GM13977 (cell line): ENCODE results near the gene DNAJC3.
"Not testable (repeated sequence)": the region's sequence is repeated elsewhere in the genome, so short reads cannot be mapped to it uniquely, and the experiment has no call there.

ENCODE experiments used
- DNase-seq: peaks from one replicate; pipeline ENCODE4 v3.0.0; 2012; ENCODE audit warnings: low spot score
- CTCF ChIP-seq: IDR thresholded peaks from 2 replicates; pipeline ENCODE4 v1.5.1; 2012; ENCODE audit warnings: mild to moderate bottlenecking, control low read depth; ENCODE audit not compliant: insufficient read depth; ENCODE audit errors: extremely low read depth, missing control alignments
- in situ Hi-C: fragments of 300-500 bp; cut with MboI; formaldehyde crosslinking; loops from one replicate; pipeline ENCODE4 v1.12.0; 2022; ENCODE audit warnings: low sequenced_read_pairs, low pct_unique_long_range_greater_than_20kb, mixed read lengths, inconsistent platforms; ENCODE audit not compliant: unreplicated experiment

Gene DNAJC3

DNA sequence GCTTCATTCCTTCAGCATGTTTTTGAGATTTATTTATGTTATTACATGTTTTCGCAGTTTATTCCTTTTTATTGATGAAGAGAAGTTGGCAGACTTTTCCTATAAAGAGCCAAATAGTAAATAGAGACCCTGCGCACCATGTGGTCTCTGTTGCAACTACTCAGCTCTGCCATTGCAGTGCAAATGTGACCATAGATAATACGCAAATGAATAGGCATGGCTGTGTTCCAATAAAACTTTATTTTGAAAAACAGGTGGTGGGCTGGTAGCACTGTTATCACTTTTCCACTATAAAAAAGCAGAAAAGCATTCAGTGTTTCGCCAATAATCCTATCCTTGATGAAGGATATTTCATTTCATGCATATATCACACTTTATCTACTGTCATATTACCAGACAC is 95.0 kb downstream of the DNAJC3 start:
- in situ Hi-C loops = no loop called here
- TF ChIP-seq CTCF = no peak
- no peak for DNase-seq

- in situ Hi-C loops = no loop called here
- no peak for DNase-seq
- TF ChIP-seq CTCF = no peak
Measured at GRCh38 chr13:95779522-95779921, 102.6 kb downstream of the DNAJC3 start.

DNA sequence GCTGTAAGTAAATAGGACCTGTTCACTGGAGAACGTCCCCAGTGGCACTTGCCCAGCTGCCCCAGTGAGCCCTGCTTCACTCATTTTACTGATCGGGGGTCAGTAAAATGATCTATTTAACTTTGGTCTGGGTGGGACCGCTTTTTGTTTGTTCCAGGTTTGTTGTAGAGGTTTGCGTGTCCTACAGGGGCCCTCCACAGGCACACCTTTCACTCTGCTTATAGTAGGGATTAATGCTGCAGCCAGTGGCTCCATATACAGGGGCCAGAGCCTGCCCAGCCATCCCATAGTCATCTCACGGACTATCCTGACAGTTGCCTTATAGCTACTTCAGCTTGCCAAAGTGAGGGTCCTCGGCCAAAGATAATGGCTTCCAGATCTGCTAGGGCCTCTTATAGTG is 104.1 kb downstream of the DNAJC3 start:
- no peak for DNase-seq
- in situ Hi-C loops = no loop called here
- TF ChIP-seq CTCF = no peak

DNA sequence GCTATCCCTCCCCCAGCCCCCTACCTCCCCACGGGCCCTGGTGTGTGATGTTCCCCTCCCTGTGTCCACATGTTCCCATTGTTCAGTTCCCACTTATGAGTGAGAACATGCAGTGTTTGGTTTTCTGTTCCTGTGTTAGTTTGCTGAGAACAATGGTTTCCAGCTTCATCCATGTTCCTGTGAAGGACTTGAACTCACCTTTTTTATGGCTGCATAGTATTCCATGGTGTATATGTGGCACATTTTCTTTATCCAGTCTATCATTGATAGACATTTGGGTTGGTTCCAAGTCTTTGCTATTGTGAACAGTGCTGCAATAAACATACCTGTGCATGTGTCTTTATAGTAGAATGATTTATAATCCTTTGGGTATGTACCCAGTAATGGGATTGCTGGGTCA is 105.0 kb downstream of the DNAJC3 start:
- DNase-seq, in situ Hi-C loops: not testable (repeated sequence)

GRCh38 chr13:95783747-95784146 is 106.8 kb downstream of the DNAJC3 start:
- TF ChIP-seq CTCF = no peak
- no peak for DNase-seq
- in situ Hi-C loops = no loop called here

DNA sequence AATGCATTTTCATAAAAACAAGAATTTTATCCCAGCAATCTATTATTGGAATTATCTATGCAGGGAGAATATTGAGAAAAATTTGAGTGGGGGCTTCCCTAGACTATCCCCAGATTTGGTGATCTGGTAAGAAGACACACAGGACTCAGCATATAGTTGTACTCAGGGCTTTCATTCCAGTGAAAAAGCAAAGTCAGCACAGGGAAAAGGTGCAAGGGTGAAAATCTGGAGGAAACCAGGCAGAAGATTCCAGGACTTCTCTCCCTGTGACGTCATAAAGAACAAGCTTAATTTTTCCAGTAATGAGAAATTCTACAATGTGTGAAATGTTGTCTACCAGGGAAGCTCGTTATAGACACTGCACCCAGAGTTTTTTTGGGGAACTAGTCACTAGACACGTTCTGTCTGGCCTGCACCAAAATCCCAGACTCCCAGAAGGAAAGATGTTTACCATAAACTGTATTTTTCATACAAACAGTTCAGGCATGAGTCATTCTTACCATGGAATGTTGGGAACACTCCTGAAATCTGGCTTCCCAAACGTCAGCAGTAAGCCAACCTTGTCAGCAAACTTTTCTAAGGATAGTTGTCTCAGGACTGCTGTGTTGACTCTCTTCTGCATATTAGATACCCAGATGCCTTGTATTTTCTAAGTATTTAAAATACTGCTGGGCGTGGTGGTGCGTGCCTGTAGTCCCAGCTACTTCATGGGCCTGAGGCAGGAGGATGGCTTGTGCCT is 107.4 kb downstream of the DNAJC3 start:
- in situ Hi-C loops = no loop called here
- no peak for DNase-seq
- TF ChIP-seq CTCF = no peak

GRCh38 chr13:95784900-95785290 is 108.0 kb downstream of the DNAJC3 start:
- TF ChIP-seq CTCF = no peak
- in situ Hi-C loops = no loop called here
- no peak for DNase-seq
